Measurements from ENCODE around the gene RNF207.

Gene RNF207

GRCh38 chr1:6171548-6172124, 34.3 kb upstream of the RNF207 start:
- peak; percentile 30 for DNase-seq
- in situ Hi-C loops (cut with HindIII; ENCODE audit: low pct_ligation_motif_present, low pct_unique_long_range_greater_than_20kb, low sequenced_read_pairs): no loop called here

GRCh38 chr1:6172549-6172948, 33.4 kb upstream of the RNF207 start:
- no peak for DNase-seq
- in situ Hi-C loops (cut with HindIII; ENCODE audit: low pct_ligation_motif_present, low pct_unique_long_range_greater_than_20kb, low sequenced_read_pairs): no loop called here

GRCh38 chr1:6174621-6175410, 31.1 kb upstream of the RNF207 start:
- in situ Hi-C loops (cut with HindIII; ENCODE audit: low pct_ligation_motif_present, low pct_unique_long_range_greater_than_20kb, low sequenced_read_pairs): no loop called here

GRCh38 chr1:6175411-6175828, 30.5 kb upstream of the RNF207 start:
- no peak for DNase-seq
- in situ Hi-C loops (cut with HindIII; ENCODE audit: low pct_ligation_motif_present, low pct_unique_long_range_greater_than_20kb, low sequenced_read_pairs): no loop called here

More at GRCh38 chr1:6174621-6175410, 31.1 kb upstream of the RNF207 start:
- DNase-seq: no peak

GRCh38 chr1:6176779-6177178, 29.1 kb upstream of the RNF207 start:
- in situ Hi-C loops (cut with HindIII; ENCODE audit: low pct_ligation_motif_present, low pct_unique_long_range_greater_than_20kb, low sequenced_read_pairs): no loop called here
- no peak for DNase-seq

- in situ Hi-C loops (cut with HindIII; ENCODE audit: low pct_ligation_motif_present, low pct_unique_long_range_greater_than_20kb, low sequenced_read_pairs): no loop called here
- DNase-seq: no peak
These were observed 28.1 kb upstream of the RNF207 start for GRCh38 chr1:6177681-6178380.

- no peak for DNase-seq
- in situ Hi-C loops (cut with HindIII; ENCODE audit: low pct_ligation_motif_present, low pct_unique_long_range_greater_than_20kb, low sequenced_read_pairs): no loop called here
These were observed 27.0 kb upstream of the RNF207 start for GRCh38 chr1:6178751-6179563.

- in situ Hi-C loops (cut with HindIII; ENCODE audit: low pct_ligation_motif_present, low pct_unique_long_range_greater_than_20kb, low sequenced_read_pairs): no loop called here
- DNase-seq: no peak
These were observed 26.2 kb upstream of the RNF207 start for GRCh38 chr1:6179564-6180175.

- in situ Hi-C loops (cut with HindIII; ENCODE audit: low pct_ligation_motif_present, low pct_unique_long_range_greater_than_20kb, low sequenced_read_pairs): no loop called here
- DNase-seq: no peak
These were observed 25.6 kb upstream of the RNF207 start, which contains the start of gene CHD5 for GRCh38 chr1:6180268-6180706. CHD5 (minus strand) TSS chr1:6180321; CDS start chr1:6180023, 298 bp downstream.

- in situ Hi-C loops (cut with HindIII; ENCODE audit: low pct_ligation_motif_present, low pct_unique_long_range_greater_than_20kb, low sequenced_read_pairs): no loop called here
- no peak for DNase-seq
These were observed 25.1 kb upstream of the RNF207 start for GRCh38 chr1:6180707-6181311.

- in situ Hi-C loops (cut with HindIII; ENCODE audit: low pct_ligation_motif_present, low pct_unique_long_range_greater_than_20kb, low sequenced_read_pairs): no loop called here
- DNase-seq: no peak
These were observed 24.6 kb upstream of the RNF207 start for GRCh38 chr1:6181347-6181770.

GRCh38 chr1:6183520-6183989, 22.4 kb upstream of the RNF207 start:
- DNase-seq: peak; percentile 35
- in situ Hi-C loops (cut with HindIII; ENCODE audit: low pct_ligation_motif_present, low pct_unique_long_range_greater_than_20kb, low sequenced_read_pairs): no loop called here

- in situ Hi-C loops (cut with HindIII; ENCODE audit: low pct_ligation_motif_present, low pct_unique_long_range_greater_than_20kb, low sequenced_read_pairs): no loop called here
- no peak for DNase-seq
These were observed 21.7 kb upstream of the RNF207 start for GRCh38 chr1:6184083-6184783.

GRCh38 chr1:6185151-6185550, 20.8 kb upstream of the RNF207 start:
- in situ Hi-C loops (cut with HindIII; ENCODE audit: low pct_ligation_motif_present, low pct_unique_long_range_greater_than_20kb, low sequenced_read_pairs): no loop called here
- DNase-seq: peak; percentile 89

- peak; percentile 58 for DNase-seq
- in situ Hi-C loops (cut with HindIII; ENCODE audit: low pct_ligation_motif_present, low pct_unique_long_range_greater_than_20kb, low sequenced_read_pairs): no loop called here
These were observed 20.1 kb upstream of the RNF207 start for GRCh38 chr1:6185635-6186382.

- DNase-seq: no peak
- in situ Hi-C loops (cut with HindIII; ENCODE audit: low pct_ligation_motif_present, low pct_unique_long_range_greater_than_20kb, low sequenced_read_pairs): no loop called here
These were observed 17.5 kb upstream of the RNF207 start for GRCh38 chr1:6188466-6188865.

- DNase-seq: no peak
- in situ Hi-C loops (cut with HindIII; ENCODE audit: low pct_ligation_motif_present, low pct_unique_long_range_greater_than_20kb, low sequenced_read_pairs): no loop called here
These were observed 14.0 kb upstream of the RNF207 start for GRCh38 chr1:6191968-6192367.

Measured in ACHN (cell line).